Effector memory CD8-positive, alpha-beta T cell (primary cell): Measurements from ENCODE around the gene TEDC1.
A peak's percentile ranks its signal among the peaks of the same experiment; 100 is the strongest.
"Not testable (repeated sequence)": the region's sequence is repeated elsewhere in the genome, so short reads cannot be mapped to it uniquely, and the experiment has no call there.

ENCODE experiments used
- ATAC-seq: fragments of 150-1000 bp; cut with Tn5 transposase; replicated peaks from 2 replicates; pipeline ENCODE4 v1.10.0; 2021; ENCODE audit warnings: mild to moderate bottlenecking, moderate library complexity
- DNase-seq, 3 experiments: peaks; one replicate each; pipeline ENCODE4 v3.0.0; 2021
- H3K27ac Mint-ChIP-seq, 2 donors: one replicate each; pipeline ENCODE4 v1.8.0; 2022; ENCODE audit warnings: mild to moderate bottlenecking in 2 of 2, mixed read lengths in 2 of 2, moderate library complexity in 2 of 2
- H3K27me3 Mint-ChIP-seq, 2 donors: one replicate each; pipeline ENCODE4 v1.8.0; 2022; ENCODE audit warnings: mixed read lengths in 2 of 2
- H3K36me3 Mint-ChIP-seq: one replicate; pipeline ENCODE4 v1.8.0; 2022; ENCODE audit warnings: mild to moderate bottlenecking, moderate library complexity, mixed read lengths; ENCODE audit not compliant: insufficient read depth
- H3K4me1 Mint-ChIP-seq, 2 donors: one replicate each; pipeline ENCODE4 v1.8.0; 2022; ENCODE audit warnings: low read depth in 2 of 2, mixed read lengths in 2 of 2
- H3K4me3 Mint-ChIP-seq, 2 donors: one replicate each; pipeline ENCODE4 v1.8.0; 2022; ENCODE audit warnings: mild to moderate bottlenecking in 2 of 2, mixed read lengths in 2 of 2, moderate library complexity in 2 of 2
- H3K9me3 Mint-ChIP-seq, 2 donors: one replicate each; pipeline ENCODE4 v1.8.0; 2022; ENCODE audit warnings: mixed read lengths in 2 of 2

TEDC1 gene

DNA sequence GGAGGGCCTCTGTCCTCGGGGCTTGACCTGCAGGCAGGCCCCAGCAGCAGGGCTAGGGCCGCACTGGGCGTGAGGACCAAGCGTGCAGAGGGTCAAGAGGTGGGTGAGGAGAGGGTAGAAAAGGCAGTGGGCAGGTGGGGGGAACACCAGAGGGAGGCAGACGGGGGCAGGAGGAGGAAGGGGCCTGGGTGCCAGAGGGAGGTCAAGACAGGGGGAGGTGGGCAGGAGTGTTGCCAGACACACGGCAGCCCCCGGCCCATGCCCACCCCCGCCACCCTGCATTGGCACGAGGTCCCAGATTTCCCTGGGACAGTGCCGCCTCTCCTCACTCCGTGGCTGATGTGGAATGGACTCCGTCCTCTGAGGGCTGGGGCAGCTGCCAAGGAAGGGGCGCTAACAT, 43.5 kb downstream of the TEDC1 start:
- no peaks in the 10 kb centered on the region for H3K9me3 Mint-ChIP-seq
- no peak overlapping the region for H3K27ac Mint-ChIP-seq
- H3K4me1 Mint-ChIP-seq: peaks cover 0 to 16% of the 10 kb centered on the region in 2 donors
- no peak overlapping the region for H3K4me3 Mint-ChIP-seq
- H3K36me3 Mint-ChIP-seq: peaks cover 10% of the 10 kb centered on the region
- no peak for DNase-seq
- ATAC-seq: no peak
- peaks cover 45 to 57% of the 10 kb centered on the region in 2 donors for H3K27me3 Mint-ChIP-seq

DNA sequence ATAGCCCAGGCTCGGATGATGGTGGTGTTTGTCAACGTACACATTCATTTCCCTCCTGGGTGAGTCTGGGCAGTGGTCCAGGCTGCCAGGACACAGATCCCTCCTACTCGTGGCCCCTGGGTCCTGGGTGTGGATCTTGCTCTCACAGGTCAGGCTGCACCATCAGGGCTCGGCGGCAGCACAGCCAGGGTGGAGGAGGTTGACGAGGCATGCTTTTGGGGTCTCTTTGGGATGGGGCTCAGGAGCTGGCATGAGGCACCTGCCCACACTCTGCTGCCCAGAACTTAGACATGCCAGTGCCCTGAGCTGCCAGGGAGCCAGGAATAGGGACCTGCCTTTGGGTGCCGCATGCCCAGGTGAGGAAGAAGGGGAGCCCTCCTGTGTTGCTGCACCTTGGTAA, 45.0 kb downstream of the TEDC1 start:
- no peak overlapping the region for H3K4me3 Mint-ChIP-seq
- peaks cover 0 to 11% of the 10 kb centered on the region in 2 donors for H3K4me1 Mint-ChIP-seq
- no peaks in the 10 kb centered on the region for H3K9me3 Mint-ChIP-seq
- DNase-seq (no peak), ATAC-seq (no peak)
- peaks cover 10% of the 10 kb centered on the region for H3K36me3 Mint-ChIP-seq
- peaks cover 41 to 56% of the 10 kb centered on the region in 2 donors for H3K27me3 Mint-ChIP-seq
- H3K27ac Mint-ChIP-seq: no peak overlapping the region

DNA sequence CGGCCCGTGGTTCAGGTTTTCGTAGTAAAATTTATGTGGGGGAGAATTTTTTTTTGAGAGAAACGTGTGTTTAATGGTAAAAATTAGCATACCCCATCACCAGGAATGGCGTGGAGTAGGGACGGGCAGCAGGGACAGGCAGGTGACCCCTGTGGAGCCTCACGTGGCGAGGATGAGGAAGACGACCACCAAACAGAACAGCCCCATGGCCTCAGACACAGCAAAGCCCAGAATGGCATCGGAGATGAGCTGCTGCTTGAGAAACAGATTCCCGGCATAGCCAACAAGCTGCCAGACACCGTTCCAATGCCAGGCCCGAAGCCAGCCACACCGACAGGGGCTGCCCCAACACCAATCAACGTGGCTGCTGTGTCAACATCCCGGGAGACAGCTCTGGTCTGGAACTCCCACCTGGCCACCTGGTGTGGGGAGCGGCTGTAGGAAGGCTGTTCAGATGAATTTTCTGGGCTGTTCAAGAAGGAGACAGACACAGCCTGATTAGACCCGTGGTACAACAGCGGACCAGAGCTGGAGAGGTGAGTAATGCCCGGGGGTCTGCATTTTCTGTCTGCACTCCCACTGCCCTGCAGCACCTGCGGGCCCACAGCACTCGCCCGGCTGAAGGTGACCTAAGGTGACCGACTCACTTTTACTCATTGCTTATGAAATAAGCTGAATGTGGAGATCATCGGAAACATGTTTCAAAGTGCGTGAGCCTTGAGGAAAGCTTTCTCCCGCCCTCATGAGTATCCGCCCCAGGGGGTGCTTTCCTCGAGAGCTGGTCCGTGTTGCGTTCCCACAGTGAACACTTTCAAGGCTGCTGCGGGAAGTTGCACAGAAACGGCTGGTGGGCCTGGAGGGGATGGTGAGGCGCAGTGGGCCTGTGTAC, 45.9 kb downstream of the TEDC1 start:
- no peak overlapping the region for H3K4me3 Mint-ChIP-seq
- ATAC-seq (no peak), DNase-seq (no peak)
- H3K9me3 Mint-ChIP-seq: no peaks in the 10 kb centered on the region
- peaks cover 50 to 65% of the 10 kb centered on the region in 2 donors for H3K27me3 Mint-ChIP-seq
- no peak overlapping the region for H3K27ac Mint-ChIP-seq
- peaks cover 10% of the 10 kb centered on the region for H3K36me3 Mint-ChIP-seq
- peaks cover 0 to 11% of the 10 kb centered on the region in 2 donors for H3K4me1 Mint-ChIP-seq

DNA sequence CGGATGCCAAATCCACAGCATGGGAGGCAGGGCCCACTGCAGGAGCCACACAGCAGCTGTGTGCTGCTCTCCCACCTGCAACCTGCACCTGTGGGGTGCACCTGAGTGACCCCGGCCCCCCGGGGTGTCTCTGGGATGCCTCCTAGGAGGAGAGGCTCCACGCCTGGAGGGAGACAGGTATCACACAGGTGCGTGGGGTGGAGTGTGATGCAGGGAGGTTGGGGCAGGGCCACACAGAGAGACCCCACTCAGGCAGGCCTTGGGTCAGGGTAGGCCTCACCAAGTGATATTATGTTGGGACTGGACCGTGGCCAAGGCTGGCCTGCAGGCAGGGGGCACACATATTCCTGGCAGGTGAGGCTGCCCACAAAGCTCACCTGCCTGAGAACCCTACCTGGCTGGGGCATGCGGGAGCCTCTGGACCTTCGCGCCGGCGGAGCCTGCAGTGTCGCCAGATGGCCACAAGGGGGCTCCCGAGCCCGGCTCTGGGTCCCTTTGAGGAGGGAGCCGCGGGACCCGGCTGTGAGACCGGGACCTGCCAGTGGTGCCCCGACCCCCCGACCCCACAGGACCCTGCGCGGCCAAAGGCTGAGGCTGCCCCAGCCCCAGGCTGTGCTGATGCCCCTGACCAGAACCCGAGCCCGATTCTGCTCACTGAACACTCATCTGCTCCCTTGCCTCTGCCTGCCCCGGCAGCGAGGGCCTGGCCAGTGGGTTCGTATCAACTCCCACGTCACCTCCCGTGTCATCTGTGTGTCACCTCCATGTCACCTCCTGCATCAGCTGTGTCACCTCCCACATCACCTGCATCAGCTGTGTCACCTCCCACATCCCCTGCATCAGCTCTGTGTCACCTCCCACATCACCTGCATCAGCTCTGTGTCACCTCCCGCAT, 46.8 kb downstream of the TEDC1 start:
- ATAC-seq (peak; percentile 82), DNase-seq (peak; percentile 72 to 74 (median 74))
- Mint-ChIP-seq H3K27me3 (peaks cover 43 to 60% of the 10 kb centered on the region in 2 donors), H3K36me3 (peaks cover 10% of the 10 kb centered on the region), H3K4me1 (peaks cover 0 to 5% of the 10 kb centered on the region in 2 donors), H3K27ac (no peak overlapping the region), H3K4me3 (peak overlapping the region in 1 of 2 donors; percentile 43), H3K9me3 (no peaks in the 10 kb centered on the region)

DNA sequence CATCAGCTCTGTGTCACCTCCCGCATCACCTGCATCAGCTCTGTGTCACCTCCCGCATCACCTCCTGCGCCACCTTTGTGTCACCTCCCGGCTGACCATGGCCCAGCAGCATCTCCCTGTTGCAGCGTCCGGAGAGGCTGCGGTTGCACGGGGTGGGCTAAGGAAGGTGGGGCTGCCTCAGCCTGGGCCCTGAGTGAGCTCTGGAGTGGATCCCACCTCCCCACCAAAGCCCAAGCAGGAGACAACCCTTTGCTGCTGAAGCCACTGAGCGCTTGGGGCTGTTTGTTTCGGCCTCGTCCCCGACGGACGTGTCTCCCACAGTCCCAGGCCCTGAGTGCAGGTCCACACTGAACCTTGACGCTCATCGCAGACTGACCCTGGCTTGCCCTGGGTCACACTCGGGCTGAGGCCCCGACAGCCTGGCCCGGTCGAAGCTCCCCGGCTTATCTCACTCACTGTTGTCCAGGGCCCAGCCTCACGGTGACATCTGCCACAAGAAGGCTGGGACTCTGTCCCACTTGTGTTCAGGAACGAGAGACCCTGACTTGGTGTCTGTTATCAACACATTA, 47.5 kb downstream of the TEDC1 start:
- Mint-ChIP-seq H3K4me1 (peaks cover 0 to 5% of the 10 kb centered on the region in 2 donors), H3K36me3 (peaks cover 10% of the 10 kb centered on the region), H3K27me3 (peaks cover 43 to 66% of the 10 kb centered on the region in 2 donors), H3K27ac (no peak overlapping the region), H3K4me3 (peak overlapping the region in 1 of 2 donors; percentile 43), H3K9me3 (peaks cover 0 to 6% of the 10 kb centered on the region in 2 donors)
- DNase-seq (no peak), ATAC-seq (no peak)

DNA sequence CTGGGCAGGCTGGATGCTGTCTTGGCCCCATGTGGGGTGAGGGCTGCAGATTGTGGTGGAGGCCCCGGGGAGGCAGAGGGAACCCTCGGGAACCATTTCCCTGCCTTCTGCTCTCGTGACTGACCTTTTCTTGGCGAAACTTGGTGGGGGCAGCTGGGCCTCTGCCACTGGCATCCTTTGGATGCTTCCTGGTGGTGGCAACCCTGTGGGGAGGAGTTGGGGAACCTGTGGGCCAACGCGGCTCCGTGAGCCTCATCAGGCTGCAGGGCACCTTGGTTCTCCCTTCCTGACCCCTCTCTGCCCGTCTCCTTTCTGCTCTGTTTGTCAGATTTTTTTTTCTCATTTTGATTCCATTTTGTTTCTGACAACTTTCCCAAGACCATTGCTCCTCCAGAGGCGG, 49.8 kb downstream of the TEDC1 start:
- peaks cover 3% of the 10 kb centered on the region for H3K36me3 Mint-ChIP-seq
- no peak overlapping the region for H3K4me3 Mint-ChIP-seq
- H3K9me3 Mint-ChIP-seq: peaks cover 0 to 7% of the 10 kb centered on the region in 2 donors
- ATAC-seq (no peak), DNase-seq (no peak)
- H3K4me1 Mint-ChIP-seq: peaks cover 0 to 5% of the 10 kb centered on the region in 2 donors
- no peak overlapping the region for H3K27ac Mint-ChIP-seq
- peaks cover 38 to 62% of the 10 kb centered on the region in 2 donors for H3K27me3 Mint-ChIP-seq

DNA sequence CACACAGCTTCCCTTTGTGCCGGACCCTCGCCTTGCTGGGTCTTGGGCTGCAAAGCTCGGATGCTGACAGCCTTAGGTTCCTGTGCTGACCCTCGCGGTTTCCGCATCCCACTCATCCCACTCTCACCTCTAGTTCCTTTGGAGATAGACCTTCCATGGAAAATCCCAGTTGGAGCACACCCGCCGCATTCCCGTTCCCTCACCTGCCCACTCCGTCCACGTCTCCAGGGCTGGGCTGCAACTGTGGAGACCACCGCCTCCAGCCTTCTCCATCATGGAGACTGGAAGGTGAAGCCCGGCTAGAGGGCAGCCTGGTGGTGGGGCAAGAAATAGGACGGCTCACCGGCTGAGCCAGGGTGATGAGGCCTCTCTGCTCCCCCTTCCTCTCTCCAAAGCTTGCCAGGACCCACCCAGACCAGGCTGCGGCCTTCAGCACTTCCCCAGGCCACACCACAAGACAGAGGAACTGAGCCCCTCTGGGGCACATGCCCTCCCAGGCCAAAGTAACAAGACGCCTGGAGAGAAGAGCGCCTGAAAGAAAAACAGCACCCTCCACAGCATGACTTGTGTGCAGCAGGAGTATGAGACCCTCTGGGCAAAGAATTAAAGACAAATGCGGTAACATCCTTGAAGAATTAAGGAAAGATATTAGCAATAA, 50.3 kb downstream of the TEDC1 start:
- Mint-ChIP-seq H3K4me1 (peaks cover 0 to 5% of the 10 kb centered on the region in 2 donors), H3K36me3 (peaks cover 3% of the 10 kb centered on the region), H3K4me3 (no peak overlapping the region), H3K9me3 (peaks cover 0 to 7% of the 10 kb centered on the region in 2 donors), H3K27ac (no peak overlapping the region), H3K27me3 (peaks cover 35 to 56% of the 10 kb centered on the region in 2 donors)
- no peak for DNase-seq
- ATAC-seq: no peak

DNA sequence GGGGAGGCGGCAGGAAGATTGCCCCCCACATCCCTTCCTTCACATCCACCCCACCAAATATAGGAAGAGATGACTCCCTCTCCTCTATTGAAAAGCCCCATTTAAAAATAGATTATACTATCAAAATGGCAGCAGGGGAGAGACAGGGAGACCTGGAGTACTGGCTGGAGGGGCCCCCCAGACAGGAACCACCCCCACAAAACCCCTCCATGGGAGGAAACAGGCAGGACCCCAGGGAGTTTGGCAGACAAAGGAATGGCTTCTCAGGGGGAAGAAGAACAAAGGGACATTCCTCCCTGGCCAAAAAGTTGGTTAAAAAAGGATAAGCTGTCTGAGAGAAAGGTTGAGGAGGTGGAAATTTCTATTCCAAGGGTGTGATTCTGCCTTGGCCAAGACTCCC, 54.6 kb downstream of the TEDC1 start:
- not testable (repeated sequence) for DNase-seq, H3K4me1 Mint-ChIP-seq, H3K36me3 Mint-ChIP-seq, H3K9me3 Mint-ChIP-seq, H3K27ac Mint-ChIP-seq, ATAC-seq, H3K4me3 Mint-ChIP-seq
- peaks cover 27 to 51% of the 10 kb centered on the region in 2 donors for H3K27me3 Mint-ChIP-seq

DNA sequence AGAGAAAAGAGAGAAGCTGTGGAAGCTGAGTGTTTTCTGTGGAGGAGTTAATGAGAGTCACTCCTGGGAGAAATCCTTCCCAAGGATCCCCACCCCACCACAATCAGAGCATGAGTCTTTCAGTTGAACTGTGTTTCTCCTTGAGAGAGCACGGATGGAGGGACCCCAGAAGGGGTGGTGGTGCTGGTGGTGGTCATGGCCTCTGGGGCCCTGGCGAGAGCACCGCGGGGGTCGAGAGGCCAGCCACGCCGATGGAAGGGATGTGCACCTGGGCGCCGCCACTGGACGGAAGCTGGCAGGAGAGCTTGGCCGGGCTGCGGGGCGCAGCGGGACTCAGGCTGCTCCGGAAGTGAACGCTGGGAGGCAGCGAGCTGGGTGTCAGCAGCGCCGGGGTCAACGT, 55.4 kb downstream of the TEDC1 start:
- H3K4me3 Mint-ChIP-seq, H3K4me1 Mint-ChIP-seq, ATAC-seq: not testable (repeated sequence)

DNA sequence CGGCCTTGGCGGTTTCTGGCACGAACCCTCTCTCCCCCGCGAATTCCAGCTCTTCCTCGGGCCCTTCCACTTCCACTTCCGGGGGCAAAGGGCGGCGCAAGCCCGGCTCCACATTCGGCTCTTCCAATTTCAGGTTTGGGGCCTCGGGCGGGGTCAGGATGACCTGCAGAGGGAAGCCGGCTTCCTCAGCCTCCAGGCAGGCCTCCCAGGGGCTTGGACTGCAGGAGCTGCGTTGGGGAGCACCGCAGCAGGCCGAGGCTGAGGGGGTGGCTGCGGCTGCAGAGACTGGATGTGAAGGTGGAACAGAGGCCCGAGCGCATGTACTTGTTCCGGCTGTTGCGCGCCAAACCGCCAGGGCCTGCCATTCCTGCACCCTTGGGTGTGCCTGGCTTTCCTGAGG, 56.0 kb downstream of the TEDC1 start:
- not testable (repeated sequence) for H3K27ac Mint-ChIP-seq, H3K4me1 Mint-ChIP-seq, H3K4me3 Mint-ChIP-seq, H3K9me3 Mint-ChIP-seq, ATAC-seq, H3K36me3 Mint-ChIP-seq, DNase-seq
- peaks cover 15 to 40% of the 10 kb centered on the region in 2 donors for H3K27me3 Mint-ChIP-seq

More for the DNA sequence above, 55.4 kb downstream of the TEDC1 start:
- not testable (repeated sequence) for DNase-seq, H3K36me3 Mint-ChIP-seq, H3K9me3 Mint-ChIP-seq, H3K27ac Mint-ChIP-seq
- peaks cover 21 to 45% of the 10 kb centered on the region in 2 donors for H3K27me3 Mint-ChIP-seq

DNA sequence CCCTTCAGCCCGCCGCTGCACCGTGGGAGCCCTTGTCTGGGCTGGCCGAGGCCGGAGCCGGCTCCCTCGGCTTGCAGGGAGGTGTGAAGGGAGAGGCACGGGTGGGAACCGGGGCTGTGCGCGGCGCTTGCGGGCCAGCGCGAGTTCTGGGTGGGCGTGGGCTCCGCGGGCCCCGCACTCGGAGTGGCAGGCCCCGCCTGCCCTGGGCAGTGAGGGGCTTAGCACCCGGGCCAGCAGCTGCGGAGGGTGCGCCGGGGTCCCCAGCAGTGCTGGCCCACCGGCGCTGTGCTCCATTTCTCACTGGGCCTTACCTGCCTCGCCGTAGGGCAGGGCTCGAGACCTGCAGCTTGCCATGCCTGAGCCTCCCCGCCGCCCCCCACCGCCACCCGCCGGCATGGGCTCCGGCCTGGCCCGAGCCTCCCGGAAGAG, 56.7 kb downstream of the TEDC1 start:
- Mint-ChIP-seq H3K4me3 (no peak overlapping the region), H3K27ac (no peak overlapping the region), H3K27me3 (peaks cover 15 to 45% of the 10 kb centered on the region in 2 donors), H3K9me3 (peaks cover 0 to 7% of the 10 kb centered on the region in 2 donors), H3K36me3 (no peaks in the 10 kb centered on the region), H3K4me1 (no peaks in the 10 kb centered on the region)
- DNase-seq (no peak), ATAC-seq (no peak)
